HG03025 (cell line): ENCODE data around the gene OSBPL1A.

Source experiments
- ATAC-seq: cut with Tn5 transposase; IDR thresholded peaks from one replicate; pipeline ENCODE4 v1.9.1; 2021; ENCODE audit warnings: mild to moderate bottlenecking, moderate library complexity; ENCODE audit not compliant: unreplicated experiment, low FRiP score

OSBPL1A gene

DNA sequence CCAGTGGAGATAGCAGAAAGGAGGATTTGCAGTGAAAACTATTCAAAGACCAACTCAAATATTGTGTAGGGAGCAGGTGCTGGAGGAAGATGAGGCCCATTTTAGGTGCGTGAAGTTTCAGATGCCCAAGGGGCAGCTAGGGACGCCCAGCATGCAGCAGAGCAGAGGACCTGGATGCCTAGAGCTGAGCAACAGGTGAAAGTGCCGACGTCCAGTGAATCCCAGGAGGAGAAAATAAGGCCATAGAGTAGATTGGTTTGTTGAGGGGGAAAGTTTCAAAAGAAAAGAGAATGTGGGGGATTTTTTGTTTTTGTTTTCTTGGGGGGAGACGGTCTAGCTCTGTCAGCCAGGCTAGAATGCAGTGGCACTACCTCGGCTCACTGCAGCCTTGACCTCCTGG lies 53.1 kb downstream of the OSBPL1A start:
- no peak for ATAC-seq

DNA sequence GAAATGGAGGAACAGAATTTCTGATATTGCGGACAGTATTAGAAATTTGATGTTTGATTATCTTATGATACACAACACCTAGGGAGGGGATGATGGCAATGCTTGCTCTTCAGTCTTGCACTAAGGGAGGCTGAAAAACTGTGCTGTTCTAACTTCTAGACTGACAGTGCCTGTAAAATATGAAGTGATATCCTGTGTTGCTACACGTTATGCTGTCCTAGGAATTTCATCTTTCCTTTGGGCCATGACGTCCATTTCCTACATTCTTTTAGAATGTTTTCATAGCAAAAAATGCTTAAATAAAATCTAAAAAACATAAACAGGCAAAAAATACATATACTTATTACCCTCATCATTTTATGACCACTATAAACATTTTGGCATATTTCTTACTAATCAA lies 55.3 kb downstream of the OSBPL1A start:
- no peak for ATAC-seq

DNA sequence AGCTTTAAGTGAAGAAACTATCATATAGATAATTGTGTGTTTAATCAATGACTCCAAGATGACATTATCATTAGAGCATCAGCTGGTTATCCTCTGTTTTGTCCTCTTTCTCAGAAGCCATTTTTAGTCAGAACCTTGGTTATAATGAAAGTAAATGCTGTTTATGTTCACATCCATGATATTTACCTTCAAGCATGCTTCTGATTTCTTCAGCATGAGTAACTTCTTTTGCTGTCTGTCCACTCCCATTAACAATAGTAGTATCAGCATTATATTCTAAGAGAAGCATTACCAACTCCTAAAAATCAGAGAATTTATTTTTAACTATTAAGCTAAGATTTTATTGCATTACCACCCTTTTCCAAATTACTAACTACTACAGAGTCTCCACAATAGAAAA lies 56.3 kb downstream of the OSBPL1A start:
- ATAC-seq = no peak

DNA sequence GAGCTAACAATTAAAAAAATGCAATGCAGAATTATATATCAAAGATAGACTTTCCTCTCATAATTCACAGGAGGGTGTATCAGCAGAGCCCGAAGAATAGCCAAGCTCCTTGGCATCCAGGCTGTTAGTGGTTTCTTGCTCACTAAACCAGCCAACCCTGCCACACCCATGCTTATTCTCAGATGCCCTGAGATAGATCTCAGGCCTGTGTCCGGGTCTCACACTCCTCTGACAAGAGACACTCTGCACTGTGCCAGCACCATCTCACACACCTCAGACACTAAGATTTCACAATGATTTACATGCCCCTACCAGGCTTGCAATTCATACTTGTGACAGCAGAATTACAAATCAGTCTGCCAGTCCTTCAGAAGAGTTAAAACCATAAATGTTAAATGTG lies 64.5 kb downstream of the OSBPL1A start:
- no peak for ATAC-seq

DNA sequence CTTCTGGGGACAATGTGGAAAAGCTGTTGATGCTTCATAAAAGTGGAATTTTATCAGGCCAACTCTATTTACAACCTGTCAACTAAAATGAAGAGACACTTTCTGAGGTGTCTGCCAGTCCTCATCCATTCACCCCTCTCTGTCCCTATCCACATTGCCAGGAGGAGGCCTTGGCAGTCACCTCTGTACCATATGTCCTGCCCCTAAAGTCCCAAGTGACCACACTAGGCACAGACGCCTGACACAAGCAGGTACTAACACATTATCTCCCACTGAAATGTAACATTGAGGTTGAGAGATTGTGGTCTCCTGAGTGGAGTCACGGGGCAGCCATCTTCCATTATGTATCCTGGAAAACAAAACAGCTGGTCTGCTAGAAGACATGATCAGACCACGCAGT lies 71.4 kb downstream of the OSBPL1A start:
- ATAC-seq = no peak

DNA sequence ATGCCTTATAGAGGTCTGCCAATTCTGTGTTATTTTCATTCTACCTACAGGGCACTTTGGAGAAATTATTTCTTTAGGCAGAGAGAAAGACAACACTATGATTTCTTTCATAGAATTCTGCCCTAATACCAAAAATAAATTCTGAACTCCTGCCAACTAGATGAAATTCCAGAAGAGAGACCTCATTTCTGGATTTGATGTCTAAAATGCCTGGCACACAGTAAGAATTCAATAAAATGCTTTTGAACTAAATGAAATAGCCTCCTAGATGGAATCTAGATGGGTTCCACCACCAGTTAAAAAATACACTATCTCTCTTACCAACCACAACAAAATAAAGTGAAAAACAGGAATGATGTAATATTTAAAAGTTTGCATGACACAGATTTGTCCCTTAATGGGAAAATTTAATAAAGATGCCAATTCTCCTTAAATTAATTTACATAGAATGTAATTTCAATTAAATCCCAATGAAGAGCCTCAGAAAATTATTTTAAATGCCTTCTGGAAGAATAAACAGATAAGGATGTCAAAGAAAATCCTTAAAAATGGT lies 75.0 kb downstream of the OSBPL1A start:
- no peak for ATAC-seq

DNA sequence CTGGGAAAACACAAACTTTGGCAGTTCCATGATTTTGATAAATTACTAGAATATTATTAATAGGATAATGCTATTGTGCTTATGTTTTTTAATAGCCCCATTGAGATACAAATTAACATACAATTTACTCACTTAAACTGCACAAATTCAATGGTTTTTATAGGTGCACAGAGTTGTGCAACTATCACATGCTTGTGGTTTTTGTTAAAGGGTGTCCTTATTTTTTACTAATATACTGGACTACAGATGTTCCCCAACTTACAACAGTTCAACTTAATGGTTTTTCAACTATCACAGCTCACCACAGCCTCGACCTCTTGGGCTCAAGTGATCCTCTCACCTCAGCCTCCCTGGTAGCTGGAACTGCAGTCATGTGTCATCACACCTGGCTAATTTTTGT lies 76.6 kb downstream of the OSBPL1A start:
- ATAC-seq = no peak

DNA sequence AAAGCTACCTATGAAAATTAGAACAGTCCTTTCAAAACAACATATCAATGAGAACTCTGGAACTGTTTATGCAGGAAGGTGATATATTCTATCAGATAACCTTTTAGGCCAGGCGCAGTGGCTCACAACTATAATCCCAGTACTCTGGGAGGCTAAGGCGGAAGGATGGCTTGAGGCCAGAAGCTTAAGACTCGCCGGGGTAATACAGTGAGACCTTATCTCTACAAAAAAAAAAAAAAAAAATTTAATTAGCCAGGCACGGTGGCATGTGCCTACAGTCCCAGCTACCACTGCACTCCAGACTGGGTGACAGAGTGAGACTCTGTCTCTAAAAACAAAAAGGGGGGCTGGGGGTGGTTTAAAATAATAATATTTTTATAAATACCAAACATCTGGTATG lies 77.9 kb downstream of the OSBPL1A start:
- ATAC-seq = no peak

DNA sequence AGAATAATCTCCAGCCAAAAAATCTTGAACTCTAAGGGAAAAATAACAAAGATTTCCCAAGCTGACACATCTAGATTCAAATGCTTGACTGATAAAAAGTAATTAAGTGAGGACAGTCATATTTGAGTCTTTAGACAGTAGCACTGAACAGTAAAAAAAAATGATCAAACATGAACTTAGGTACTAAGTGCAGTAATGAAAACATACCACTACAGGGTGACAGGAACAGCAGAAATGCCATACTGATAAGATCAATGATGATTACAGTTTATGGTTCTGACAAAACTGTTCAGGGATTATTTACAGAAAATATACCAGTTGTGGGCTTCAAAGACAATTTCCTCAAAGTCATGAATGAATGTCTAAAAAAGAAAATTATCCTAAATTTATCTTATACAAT lies 80.3 kb downstream of the OSBPL1A start:
- ATAC-seq = no peak

DNA sequence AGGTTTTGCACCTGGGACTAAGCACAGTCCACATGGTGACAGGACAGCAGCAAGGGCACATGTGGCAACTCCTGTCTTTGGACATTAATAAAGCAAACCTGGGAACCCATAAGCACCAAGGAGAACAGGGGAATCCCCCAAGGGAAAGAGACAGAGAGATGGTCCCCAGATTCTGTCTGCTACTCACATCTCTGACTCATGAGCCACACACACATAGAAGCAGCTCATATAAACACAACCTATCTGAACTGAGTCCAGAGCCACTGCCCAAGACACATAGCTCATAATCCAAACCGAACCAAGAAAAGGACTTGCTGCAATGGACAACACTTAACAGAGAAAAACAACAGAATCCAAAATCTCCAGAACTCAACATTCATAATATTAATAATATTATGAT lies 82.5 kb downstream of the OSBPL1A start:
- no peak for ATAC-seq

DNA sequence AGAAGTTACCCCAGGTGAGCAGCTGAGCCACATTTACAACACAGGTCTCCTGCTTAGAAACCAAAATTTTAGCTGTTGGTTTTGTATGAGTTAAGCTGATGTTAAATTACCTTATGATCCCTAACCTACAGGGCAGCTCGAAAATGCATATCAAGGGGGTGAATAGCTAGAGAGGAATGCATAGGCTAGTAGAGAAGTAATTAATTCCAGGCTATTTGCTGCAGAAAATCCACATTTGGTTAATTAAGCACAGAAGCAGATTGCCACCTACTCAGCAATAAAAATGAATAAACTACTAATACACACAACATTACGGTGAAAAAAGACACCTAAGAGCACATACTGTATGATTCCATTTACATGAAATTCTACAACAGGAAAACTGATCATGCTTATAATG lies 91.4 kb downstream of the OSBPL1A start:
- ATAC-seq = no peak

DNA sequence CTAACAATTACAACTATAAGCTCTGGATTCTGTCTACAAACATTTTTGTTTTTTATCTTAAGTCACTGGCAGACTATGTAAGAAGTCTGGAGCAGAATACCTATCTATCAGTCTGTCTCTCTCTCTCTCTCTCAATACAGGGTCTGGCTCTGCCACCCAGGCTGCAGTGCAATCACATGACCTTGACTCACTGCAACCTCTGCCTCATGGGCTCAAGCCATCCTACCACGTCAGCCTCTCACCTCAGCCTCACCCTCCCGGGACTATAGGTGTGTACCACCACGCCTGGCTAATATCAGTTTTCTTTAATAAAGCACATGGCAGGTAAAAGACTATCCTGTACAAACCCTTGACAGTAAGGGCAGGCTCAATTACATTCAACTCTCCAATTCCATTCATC lies 96.9 kb downstream of the OSBPL1A start:
- no peak for ATAC-seq

DNA sequence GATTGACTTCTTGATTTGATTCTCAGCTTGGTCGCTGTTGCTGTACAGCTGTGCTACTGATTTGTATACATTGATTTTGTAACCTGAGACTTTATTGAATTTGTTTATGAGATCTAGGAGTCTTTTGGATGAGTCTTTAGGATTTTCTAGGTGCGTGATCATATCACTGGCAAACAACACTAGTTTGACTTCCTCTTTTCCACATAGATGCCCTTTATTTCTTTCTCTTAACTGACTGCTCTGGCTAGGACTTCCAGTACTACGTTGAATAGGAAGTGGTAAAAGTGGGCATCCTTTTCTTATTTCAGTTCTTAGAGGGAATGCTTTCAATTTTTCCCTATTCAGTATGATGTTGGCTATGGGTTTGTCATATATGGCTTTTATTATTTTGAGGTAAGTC lies 101.3 kb downstream of the OSBPL1A start:
- ATAC-seq = no peak

DNA sequence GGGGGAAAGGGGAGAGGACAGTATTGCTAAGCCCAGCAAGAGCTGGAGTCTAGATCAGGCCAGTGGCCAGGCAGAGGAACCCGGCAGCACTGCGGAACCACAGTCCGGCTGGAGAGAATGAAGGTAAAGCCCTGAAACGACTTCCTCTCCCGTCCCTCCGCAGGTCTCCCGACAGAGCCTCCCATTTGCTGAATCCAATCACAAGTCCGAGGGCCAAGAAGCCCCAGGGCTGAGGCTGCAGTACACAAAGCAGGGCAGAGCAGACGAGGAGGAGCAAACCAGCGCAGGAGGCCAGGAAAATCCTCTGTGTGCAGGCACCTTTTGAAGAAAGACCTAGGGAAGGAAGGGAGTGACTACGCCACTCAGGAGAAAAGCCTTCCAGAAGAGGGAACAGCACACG lies 104.4 kb downstream of the OSBPL1A start:
- no peak for ATAC-seq

DNA sequence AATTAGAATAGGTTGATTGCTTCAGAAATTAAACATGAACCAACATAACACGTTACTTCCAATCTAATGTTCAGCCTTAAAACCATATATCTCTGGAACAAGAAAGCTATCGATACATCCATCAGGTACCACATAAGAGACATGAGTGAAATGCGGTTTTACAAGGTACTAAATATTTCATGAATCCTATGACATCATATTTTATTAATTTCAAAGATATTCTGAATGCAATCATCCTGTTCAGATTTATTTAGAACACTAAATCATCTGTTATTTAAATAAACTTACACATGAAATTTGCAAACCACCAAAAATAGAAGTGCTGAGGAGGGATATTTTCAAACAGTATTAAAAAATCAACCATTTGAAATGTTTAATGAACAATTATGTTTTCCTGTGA lies 119.0 kb downstream of the OSBPL1A start:
- no peak for ATAC-seq

DNA sequence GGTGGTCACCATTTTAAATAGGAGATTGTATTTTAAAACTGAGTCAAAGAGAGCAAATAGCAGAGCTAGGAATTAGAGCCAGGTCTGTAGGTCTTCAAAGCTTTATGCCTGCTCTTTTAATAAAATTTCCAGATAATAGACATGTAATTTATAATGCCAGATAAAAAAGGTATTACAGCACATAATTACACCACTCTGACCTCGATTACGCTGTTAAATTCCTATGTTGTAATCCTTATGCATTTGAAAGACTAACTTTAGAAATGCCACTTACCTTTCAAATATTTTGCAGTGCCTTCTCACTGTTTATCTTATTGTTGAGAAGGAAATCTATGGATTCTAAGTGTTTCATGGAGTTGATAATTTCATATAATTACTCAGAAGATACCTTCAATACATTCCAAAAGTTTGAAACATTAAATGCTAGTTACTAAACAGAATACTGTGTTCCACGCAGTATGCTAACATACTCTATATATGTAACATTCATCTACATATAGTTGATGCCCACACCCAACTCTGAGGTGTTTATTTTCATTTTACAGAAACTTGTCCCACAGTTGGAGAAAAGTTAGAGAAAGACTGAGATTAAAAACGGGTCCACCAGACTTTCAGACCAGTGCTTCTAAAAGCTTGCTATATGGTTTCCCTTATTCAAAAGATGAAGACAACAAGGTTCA lies 120.0 kb downstream of the OSBPL1A start:
- no peak for ATAC-seq

DNA sequence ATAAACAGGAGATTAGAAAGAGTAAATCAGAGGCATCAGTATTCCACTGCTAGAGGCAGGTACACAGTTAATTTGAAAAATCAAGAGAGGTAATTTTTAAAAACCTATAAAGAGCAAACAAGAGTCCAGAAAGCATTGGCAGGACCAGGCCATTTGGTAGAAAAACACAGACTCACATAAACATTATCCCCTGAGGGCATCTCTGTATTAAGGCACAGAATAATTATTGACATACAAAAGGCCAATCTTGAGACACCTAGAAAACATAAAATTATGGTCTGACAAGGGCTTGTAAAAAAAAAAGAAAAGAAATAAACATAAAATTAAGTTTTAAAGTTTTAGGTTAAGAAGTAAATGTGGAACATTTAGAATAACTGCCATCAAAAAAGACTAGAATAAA lies 120.6 kb downstream of the OSBPL1A start:
- no peak for ATAC-seq

DNA sequence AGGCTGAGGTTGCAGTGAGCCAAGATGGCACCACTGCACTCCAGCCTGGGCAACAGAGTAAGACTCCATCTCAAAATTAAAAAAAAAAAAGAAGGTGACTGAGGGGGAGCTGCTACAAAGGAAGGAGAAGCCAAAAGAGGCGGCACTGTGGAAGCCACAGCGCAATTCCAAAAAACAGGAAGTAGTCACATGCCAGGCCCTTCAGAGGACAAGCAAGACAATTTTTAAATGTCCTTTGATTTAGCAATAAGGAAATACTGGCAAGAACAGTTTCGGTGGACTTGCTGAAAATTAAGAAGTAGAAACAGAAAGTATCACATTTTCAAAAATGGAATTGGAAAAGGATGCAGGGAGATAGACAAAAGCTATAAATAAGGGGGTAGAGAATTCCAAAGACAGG lies 122.8 kb downstream of the OSBPL1A start:
- ATAC-seq = no peak

DNA sequence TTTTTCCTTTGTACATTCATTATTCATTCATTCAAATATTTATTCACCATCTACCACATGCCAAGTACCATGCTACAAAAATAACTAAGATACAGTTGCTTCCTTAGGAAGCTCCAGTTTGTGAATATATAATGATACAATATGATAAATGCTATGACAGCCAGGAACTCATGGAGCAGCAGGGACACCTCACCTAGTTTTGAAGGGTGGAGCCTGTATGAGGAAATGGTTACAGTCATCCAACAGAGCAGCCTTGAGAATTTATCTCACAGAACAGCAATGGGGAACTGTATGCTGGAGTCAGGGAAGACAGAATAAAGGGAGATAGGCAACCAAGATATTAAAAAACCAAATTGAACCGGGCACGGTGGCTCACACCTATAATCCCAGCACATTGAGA lies 124.0 kb downstream of the OSBPL1A start:
- ATAC-seq = no peak

DNA sequence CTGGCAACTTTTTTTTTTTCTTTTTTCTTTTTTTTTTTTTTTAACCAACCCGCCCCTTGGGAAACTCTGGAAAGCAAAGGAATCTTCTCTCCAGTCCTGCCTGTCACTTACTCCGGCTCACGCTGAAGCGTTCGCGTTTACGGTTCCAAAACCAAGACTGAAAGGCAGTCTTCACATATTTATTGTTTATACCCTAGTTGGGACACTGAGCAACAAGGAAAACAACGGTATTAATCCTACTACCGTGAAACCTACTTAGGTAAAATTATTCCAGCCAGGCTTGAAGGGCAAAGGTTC lies 125.4 kb downstream of the OSBPL1A start:
- no peak for ATAC-seq

DNA sequence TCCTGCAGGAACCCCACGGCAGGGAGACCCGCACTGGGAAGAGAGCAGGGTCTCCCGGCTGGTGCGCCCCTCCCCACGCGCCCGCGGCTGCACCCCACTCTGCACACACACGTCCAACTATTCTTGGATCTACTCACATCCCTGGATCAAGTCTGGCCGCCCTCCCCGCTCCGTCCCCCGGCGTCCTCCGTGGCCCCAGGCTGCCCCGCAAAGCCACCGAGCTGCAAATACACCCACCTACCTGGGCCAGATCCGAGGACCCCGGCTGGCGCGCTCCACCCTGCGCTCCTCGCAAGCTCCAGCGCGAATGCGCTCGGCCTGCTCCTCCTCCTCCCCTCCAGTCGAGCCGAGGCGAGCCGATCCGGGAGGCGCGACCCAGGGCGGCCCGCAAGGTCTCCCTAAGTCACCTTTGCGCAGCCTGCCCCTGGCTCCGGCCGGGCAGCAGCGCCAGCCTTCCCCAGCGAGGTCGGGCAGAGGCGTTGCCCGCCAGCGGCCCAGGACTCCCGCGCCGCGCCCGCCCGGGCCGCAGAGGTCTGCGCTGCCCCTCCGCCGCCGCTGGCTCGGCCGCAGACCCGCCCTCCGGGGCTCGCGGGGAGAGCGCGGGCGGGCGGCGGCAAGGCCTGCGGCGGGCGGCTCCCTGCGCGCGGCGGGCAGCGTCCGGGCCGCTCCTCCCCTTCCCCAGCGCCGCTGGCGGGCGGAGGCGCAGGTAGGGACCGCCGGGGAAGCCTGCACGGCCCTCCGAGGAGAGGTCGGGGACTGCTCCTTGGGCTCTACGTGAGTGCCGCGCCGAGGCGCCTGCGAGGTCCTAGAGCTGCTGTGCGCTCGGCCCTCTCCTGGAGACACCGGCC lies 126.0 kb downstream of the OSBPL1A start:
- no peak for ATAC-seq

DNA sequence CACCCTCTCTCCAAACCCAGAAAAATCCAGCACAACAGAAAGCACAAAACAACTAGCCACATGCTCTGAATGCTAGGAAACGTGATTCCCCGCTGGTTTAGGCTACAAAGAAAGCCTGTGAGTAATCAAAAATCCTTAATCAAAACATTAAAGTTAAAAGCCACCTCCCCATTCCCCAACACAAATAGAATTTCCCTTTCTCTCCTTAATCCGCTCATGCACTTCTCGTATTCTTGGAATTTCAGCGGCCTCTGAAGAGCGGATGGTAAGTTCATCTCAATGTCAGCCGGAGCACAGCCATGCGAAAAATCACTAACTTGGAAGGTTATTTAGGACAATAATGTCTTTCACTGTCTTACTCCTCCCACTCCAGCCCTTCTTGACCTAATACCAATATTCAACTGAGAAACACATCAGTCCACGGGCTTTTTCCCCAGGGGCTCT lies 126.7 kb downstream of the OSBPL1A start:
- ATAC-seq = no peak
